Measurements from ENCODE around the gene SMYD3. TPM values are rescaled to one million over a fixed set of nuclear protein-coding genes. Genes with fewer than 3 reads are reported as not detected.

The SMYD3 gene
- total and polyA plus RNA-seq, 2 of the 13 experiments (the other 11 are each of a cell fraction or from before 2014, with no cell fraction given): 27.7 to 35.8 TPM

DNA sequence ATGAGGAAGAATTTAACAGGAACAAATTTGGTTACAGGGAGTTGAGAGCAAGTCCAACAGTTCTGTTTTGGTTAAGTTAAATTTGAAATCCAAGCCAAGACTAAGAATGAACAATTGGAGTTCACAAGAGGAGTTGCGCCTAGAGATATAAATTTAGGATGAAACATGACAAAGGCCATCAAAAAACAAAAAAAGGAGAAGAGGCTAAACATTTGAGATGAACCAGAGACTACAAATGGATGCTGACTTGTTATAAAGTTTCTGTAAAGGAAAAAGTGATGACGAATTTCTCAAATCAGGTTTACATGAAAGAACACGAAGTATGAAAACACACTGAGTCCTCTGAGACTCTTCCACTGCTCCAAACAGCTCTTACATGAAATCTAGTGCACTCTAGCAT, 575.6 kb downstream of the SMYD3 start (continued):
- TF ChIP-seq, protein P1, sequence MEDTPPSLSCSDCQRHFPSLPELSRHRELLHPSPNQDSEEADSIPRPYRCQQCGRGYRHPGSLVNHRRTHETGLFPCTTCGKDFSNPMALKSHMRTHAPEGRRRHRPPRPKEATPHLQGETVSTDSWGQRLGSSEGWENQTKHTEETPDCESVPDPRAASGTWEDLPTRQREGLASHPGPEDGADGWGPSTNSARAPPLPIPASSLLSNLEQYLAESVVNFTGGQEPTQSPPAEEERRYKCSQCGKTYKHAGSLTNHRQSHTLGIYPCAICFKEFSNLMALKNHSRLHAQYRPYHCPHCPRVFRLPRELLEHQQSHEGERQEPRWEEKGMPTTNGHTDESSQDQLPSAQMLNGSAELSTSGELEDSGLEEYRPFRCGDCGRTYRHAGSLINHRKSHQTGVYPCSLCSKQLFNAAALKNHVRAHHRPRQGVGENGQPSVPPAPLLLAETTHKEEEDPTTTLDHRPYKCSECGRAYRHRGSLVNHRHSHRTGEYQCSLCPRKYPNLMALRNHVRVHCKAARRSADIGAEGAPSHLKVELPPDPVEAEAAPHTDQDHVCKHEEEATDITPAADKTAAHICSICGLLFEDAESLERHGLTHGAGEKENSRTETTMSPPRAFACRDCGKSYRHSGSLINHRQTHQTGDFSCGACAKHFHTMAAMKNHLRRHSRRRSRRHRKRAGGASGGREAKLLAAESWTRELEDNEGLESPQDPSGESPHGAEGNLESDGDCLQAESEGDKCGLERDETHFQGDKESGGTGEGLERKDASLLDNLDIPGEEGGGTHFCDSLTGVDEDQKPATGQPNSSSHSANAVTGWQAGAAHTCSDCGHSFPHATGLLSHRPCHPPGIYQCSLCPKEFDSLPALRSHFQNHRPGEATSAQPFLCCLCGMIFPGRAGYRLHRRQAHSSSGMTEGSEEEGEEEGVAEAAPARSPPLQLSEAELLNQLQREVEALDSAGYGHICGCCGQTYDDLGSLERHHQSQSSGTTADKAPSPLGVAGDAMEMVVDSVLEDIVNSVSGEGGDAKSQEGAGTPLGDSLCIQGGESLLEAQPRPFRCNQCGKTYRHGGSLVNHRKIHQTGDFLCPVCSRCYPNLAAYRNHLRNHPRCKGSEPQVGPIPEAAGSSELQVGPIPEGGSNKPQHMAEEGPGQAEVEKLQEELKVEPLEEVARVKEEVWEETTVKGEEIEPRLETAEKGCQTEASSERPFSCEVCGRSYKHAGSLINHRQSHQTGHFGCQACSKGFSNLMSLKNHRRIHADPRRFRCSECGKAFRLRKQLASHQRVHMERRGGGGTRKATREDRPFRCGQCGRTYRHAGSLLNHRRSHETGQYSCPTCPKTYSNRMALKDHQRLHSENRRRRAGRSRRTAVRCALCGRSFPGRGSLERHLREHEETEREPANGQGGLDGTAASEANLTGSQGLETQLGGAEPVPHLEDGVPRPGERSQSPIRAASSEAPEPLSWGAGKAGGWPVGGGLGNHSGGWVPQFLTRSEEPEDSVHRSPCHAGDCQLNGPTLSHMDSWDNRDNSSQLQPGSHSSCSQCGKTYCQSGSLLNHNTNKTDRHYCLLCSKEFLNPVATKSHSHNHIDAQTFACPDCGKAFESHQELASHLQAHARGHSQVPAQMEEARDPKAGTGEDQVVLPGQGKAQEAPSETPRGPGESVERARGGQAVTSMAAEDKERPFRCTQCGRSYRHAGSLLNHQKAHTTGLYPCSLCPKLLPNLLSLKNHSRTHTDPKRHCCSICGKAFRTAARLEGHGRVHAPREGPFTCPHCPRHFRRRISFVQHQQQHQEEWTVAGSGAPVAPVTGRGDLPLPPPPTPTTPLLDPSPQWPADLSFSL (CRISPR knock-in tag; IDR thresholded peaks at IDR 0.05): no peak
- TF ChIP-seq, protein P2, sequence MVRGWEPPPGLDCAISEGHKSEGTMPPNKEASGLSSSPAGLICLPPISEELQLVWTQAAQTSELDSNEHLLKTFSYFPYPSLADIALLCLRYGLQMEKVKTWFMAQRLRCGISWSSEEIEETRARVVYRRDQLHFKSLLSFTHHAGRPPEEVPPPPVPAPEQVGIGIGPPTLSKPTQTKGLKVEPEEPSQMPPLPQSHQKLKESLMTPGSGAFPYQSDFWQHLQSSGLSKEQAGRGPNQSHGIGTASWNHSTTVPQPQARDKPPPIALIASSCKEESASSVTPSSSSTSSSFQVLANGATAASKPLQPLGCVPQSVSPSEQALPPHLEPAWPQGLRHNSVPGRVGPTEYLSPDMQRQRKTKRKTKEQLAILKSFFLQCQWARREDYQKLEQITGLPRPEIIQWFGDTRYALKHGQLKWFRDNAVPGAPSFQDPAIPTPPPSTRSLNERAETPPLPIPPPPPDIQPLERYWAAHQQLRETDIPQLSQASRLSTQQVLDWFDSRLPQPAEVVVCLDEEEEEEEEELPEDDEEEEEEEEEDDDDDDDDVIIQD (CRISPR knock-in tag; IDR thresholded peaks at IDR 0.05; ENCODE audit: low read depth): no peak
- TF ChIP-seq NFE2L2 (IDR thresholded peaks at IDR 0.05; ENCODE audit: low read length) (no peak), ZNF83 (CRISPR knock-in tag; IDR thresholded peaks at IDR 0.05; ENCODE audit: borderline replicate concordance) (no peak), ATAD3A (CRISPR knock-in tag; IDR thresholded peaks at IDR 0.05) (no peak), ZMYM4 (CRISPR knock-in tag; IDR thresholded peaks at IDR 0.05) (no peak)
- TF ChIP-seq, protein P3, sequence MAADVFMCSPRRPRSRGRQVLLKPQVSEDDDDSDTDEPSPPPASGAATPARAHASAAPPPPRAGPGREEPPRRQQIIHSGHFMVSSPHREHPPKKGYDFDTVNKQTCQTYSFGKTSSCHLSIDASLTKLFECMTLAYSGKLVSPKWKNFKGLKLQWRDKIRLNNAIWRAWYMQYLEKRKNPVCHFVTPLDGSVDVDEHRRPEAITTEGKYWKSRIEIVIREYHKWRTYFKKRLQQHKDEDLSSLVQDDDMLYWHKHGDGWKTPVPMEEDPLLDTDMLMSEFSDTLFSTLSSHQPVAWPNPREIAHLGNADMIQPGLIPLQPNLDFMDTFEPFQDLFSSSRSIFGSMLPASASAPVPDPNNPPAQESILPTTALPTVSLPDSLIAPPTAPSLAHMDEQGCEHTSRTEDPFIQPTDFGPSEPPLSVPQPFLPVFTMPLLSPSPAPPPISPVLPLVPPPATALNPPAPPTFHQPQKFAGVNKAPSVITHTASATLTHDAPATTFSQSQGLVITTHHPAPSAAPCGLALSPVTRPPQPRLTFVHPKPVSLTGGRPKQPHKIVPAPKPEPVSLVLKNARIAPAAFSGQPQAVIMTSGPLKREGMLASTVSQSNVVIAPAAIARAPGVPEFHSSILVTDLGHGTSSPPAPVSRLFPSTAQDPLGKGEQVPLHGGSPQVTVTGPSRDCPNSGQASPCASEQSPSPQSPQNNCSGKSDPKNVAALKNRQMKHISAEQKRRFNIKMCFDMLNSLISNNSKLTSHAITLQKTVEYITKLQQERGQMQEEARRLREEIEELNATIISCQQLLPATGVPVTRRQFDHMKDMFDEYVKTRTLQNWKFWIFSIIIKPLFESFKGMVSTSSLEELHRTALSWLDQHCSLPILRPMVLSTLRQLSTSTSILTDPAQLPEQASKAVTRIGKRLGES (CRISPR knock-in tag; IDR thresholded peaks at IDR 0.05; ENCODE audit: borderline replicate concordance): no peak
